Measurements from ENCODE around the gene PAQR4.

The PAQR4 gene

DNA sequence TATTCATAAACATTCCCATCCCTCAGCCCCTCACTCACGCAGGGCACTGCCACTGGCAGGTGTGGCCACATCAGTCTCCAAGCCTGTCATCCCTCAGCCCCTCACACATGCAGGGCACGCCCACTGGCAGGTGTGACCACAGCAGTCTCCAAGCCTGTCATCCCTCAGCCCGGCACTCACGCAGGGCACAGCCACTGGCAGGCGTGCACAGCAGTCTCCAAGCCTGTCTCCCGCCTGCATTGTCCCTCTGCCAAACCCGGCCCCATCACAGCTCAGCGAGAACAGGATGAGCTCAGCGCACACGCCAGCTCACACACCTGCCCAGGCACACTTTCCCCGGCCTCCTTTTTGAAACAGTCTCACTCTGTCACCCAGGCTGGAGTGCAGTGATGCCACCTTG is 16.5 kb upstream of the PAQR4 start:
- no peak overlapping the region for H4K8ac ChIP-seq (ENCODE audit: low read depth, low read length)
- no peak for DNase-seq (ENCODE audit: low spot score)
- no peaks in the 10 kb centered on the region for H3K27me3 ChIP-seq (ENCODE audit: control insufficient read depth in 3 of 3, insufficient read depth in 3 of 3, low read depth in 1 of 3, low read length in 3 of 3)
- no peak overlapping the region for H3K4ac ChIP-seq (ENCODE audit: low read length)
- peak overlapping the region; percentile 89 for H3K14ac ChIP-seq (ENCODE audit: low read length)
- peak overlapping the region; percentile 83 for H3K18ac ChIP-seq (ENCODE audit: low read length)
- H2BK15ac ChIP-seq (ENCODE audit: low read length): no peak overlapping the region
- no peak overlapping the region for H4K91ac ChIP-seq (ENCODE audit: low read depth, low read length, poor library complexity)
- no peak overlapping the region for H2BK5ac ChIP-seq (ENCODE audit: low read length)
- no peak overlapping the region for H2AFZ ChIP-seq (ENCODE audit: low read length)
- peaks cover 0 to 2% of the 10 kb centered on the region in 2 donors for H3K9me3 ChIP-seq (replicated peaks in 1 of 2; ENCODE audit: control insufficient read depth in 2 of 2, insufficient read depth in 1 of 2, low read depth in 1 of 2, low read length in 2 of 2)
- no peak overlapping the region for H2AK5ac ChIP-seq (ENCODE audit: low read depth, low read length)
- H3K27ac ChIP-seq (replicated peaks; ENCODE audit: low read length): no peak overlapping the region
- H3K36me3 ChIP-seq (replicated peaks in 1 of 2; ENCODE audit: control insufficient read depth in 2 of 2, insufficient read depth in 2 of 2, low read length in 2 of 2): peaks cover 2 to 16% of the 10 kb centered on the region in 2 donors
- H2BK120ac ChIP-seq (ENCODE audit: low read depth, low read length): no peak overlapping the region
- H3K79me1 ChIP-seq (ENCODE audit: low read depth, low read length): peaks cover 2% of the 10 kb centered on the region
- WGBS, 2 donors (ENCODE audit: extremely low coverage in 2 of 2, insufficient read length in 2 of 2, insufficient replicate concordance in 1 of 2): no CpG with 5 or more reads among the region's 11 CpGs
- H3K4me1 ChIP-seq (ENCODE audit: control insufficient read depth in 2 of 2, insufficient read depth in 1 of 2, low read depth in 1 of 2, low read length in 2 of 2): peaks cover 0 to 7% of the 10 kb centered on the region in 2 donors
- H2BK12ac ChIP-seq (ENCODE audit: low read length): no peak overlapping the region
- peak overlapping the region; percentile 78 for H3K9ac ChIP-seq (ENCODE audit: low read depth, low read length, poor library complexity)
- H3K4me3 ChIP-seq (ENCODE audit: low read length in 2 of 2): no peak overlapping the region
- H3K4me2 ChIP-seq (ENCODE audit: insufficient read depth, low read length, poor library complexity, severe bottlenecking): no peak overlapping the region
- peak overlapping the region; percentile 83 for H3K23ac ChIP-seq (ENCODE audit: low read depth, low read length, poor library complexity)

DNA sequence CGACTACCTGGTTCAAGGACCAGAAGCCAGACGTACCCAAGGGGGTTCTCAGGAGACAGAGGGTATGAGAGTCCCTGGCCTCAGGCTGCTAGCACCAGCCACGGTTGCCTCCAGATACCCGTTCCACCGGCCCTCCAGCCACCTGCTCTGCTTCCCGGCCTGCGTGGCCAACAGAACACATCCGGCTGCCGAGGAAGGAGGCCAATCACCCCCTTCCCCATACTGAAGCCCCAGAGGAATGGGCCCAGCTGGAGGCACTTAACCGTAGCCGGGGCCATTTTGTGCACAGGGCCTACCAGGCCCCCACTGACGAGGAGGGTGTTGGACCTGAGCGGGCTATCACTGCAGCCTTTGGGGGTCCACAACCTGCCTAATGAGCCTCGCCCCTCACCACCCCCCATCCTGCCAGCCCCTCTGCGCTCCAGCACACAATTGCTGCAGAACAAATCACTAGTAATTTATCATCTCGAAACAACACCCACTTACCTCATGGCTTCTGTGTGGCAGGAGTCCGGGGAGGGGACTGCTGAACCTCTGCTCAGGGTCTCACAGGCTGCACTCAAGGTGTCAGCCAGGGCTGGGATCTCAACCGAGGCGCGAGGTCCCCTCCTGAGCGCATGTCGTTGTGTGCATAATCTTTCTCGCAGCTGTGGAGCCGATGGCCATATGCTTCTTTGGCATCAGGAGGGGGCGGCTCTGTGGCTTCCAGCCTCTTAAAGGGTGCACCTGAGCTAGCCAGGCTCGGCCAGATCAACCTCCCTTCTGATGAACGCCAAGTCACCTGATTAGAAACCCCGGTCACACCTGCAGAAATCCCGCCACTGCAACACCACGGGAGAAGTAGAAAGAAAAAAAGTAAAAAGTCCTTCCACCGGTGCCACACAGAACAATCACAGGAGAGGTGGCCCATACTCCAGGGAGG is 15.2 kb upstream of the PAQR4 start:
- no peak overlapping the region for H2AK5ac ChIP-seq (ENCODE audit: low read depth, low read length)
- no peak overlapping the region for H2BK12ac ChIP-seq (ENCODE audit: low read length)
- no peak for DNase-seq (ENCODE audit: low spot score)
- no peak overlapping the region for H4K91ac ChIP-seq (ENCODE audit: low read depth, low read length, poor library complexity)
- no CpG with 5 or more reads among the region's 31 CpGs for WGBS, 2 donors (ENCODE audit: extremely low coverage in 2 of 2, insufficient read length in 2 of 2, insufficient replicate concordance in 1 of 2)
- H3K4me2 ChIP-seq (ENCODE audit: insufficient read depth, low read length, poor library complexity, severe bottlenecking): no peak overlapping the region
- peaks cover 0 to 7% of the 10 kb centered on the region in 2 donors for H3K4me1 ChIP-seq (ENCODE audit: control insufficient read depth in 2 of 2, insufficient read depth in 1 of 2, low read depth in 1 of 2, low read length in 2 of 2)
- no peak overlapping the region for H3K9ac ChIP-seq (ENCODE audit: low read depth, low read length, poor library complexity)
- no peaks in the 10 kb centered on the region for H3K27me3 ChIP-seq (ENCODE audit: control insufficient read depth in 3 of 3, insufficient read depth in 3 of 3, low read depth in 1 of 3, low read length in 3 of 3)
- no peaks in the 10 kb centered on the region for H3K9me3 ChIP-seq (replicated peaks in 1 of 2; ENCODE audit: control insufficient read depth in 2 of 2, insufficient read depth in 1 of 2, low read depth in 1 of 2, low read length in 2 of 2)
- no peak overlapping the region for H3K14ac ChIP-seq (ENCODE audit: low read length)
- H2BK120ac ChIP-seq (ENCODE audit: low read depth, low read length): no peak overlapping the region
- no peak overlapping the region for H2BK15ac ChIP-seq (ENCODE audit: low read length)
- peaks cover 2% of the 10 kb centered on the region for H3K79me1 ChIP-seq (ENCODE audit: low read depth, low read length)
- no peak overlapping the region for H2BK5ac ChIP-seq (ENCODE audit: low read length)
- no peak overlapping the region for H3K4ac ChIP-seq (ENCODE audit: low read length)
- H4K8ac ChIP-seq (ENCODE audit: low read depth, low read length): no peak overlapping the region
- H3K4me3 ChIP-seq (ENCODE audit: low read length in 2 of 2): no peak overlapping the region
- no peak overlapping the region for H3K27ac ChIP-seq (replicated peaks; ENCODE audit: low read length)
- no peak overlapping the region for H3K23ac ChIP-seq (ENCODE audit: low read depth, low read length, poor library complexity)
- peak overlapping the region; percentile 68 for H2AFZ ChIP-seq (ENCODE audit: low read length)
- peaks cover 2 to 11% of the 10 kb centered on the region in 2 donors for H3K36me3 ChIP-seq (replicated peaks in 1 of 2; ENCODE audit: control insufficient read depth in 2 of 2, insufficient read depth in 2 of 2, low read length in 2 of 2)
- no peak overlapping the region for H3K18ac ChIP-seq (ENCODE audit: low read length)

GRCh38 chr16:2954656-2955381 is 14.3 kb upstream of the PAQR4 start:
- WGBS, 2 donors (ENCODE audit: extremely low coverage in 2 of 2, insufficient read length in 2 of 2, insufficient replicate concordance in 1 of 2): no CpG with 5 or more reads among the region's 26 CpGs
- Histone ChIP-seq H3K4me1 (ENCODE audit: control insufficient read depth in 2 of 2, insufficient read depth in 1 of 2, low read depth in 1 of 2, low read length in 2 of 2) (peaks cover 0 to 7% of the 10 kb centered on the region in 2 donors), H3K27ac (replicated peaks; ENCODE audit: low read length) (no peak overlapping the region), H4K8ac (ENCODE audit: low read depth, low read length) (no peak overlapping the region), H2AFZ (ENCODE audit: low read length) (peak overlapping the region; percentile 72), H3K18ac (ENCODE audit: low read length) (peak overlapping the region; percentile 28), H2AK5ac (ENCODE audit: low read depth, low read length) (peak overlapping the region; percentile 66), H3K4me3 (ENCODE audit: low read length in 2 of 2) (no peak overlapping the region), H3K14ac (ENCODE audit: low read length) (no peak overlapping the region), H4K91ac (ENCODE audit: low read depth, low read length, poor library complexity) (no peak overlapping the region), H3K4ac (ENCODE audit: low read length) (no peak overlapping the region), H3K36me3 (replicated peaks in 1 of 2; ENCODE audit: control insufficient read depth in 2 of 2, insufficient read depth in 2 of 2, low read length in 2 of 2) (peaks cover 0 to 2% of the 10 kb centered on the region in 2 donors), H2BK5ac (ENCODE audit: low read length) (no peak overlapping the region), H3K23ac (ENCODE audit: low read depth, low read length, poor library complexity) (no peak overlapping the region), H2BK120ac (ENCODE audit: low read depth, low read length) (no peak overlapping the region), H3K4me2 (ENCODE audit: insufficient read depth, low read length, poor library complexity, severe bottlenecking) (no peak overlapping the region), H2BK12ac (ENCODE audit: low read length) (no peak overlapping the region), H3K79me1 (ENCODE audit: low read depth, low read length) (peaks cover 2% of the 10 kb centered on the region), H3K9me3 (replicated peaks in 1 of 2; ENCODE audit: control insufficient read depth in 2 of 2, insufficient read depth in 1 of 2, low read depth in 1 of 2, low read length in 2 of 2) (no peaks in the 10 kb centered on the region), H3K27me3 (ENCODE audit: control insufficient read depth in 3 of 3, insufficient read depth in 3 of 3, low read depth in 1 of 3, low read length in 3 of 3) (no peaks in the 10 kb centered on the region), H3K9ac (ENCODE audit: low read depth, low read length, poor library complexity) (no peak overlapping the region), H2BK15ac (ENCODE audit: low read length) (no peak overlapping the region)
- DNase-seq (ENCODE audit: low spot score): no peak

- Histone ChIP-seq H3K27me3 (ENCODE audit: control insufficient read depth in 3 of 3, insufficient read depth in 3 of 3, low read depth in 1 of 3, low read length in 3 of 3) (no peaks in the 10 kb centered on the region), H3K23ac (ENCODE audit: low read depth, low read length, poor library complexity) (no peak overlapping the region), H3K27ac (replicated peaks; ENCODE audit: low read length) (no peak overlapping the region), H2BK12ac (ENCODE audit: low read length) (no peak overlapping the region), H3K9ac (ENCODE audit: low read depth, low read length, poor library complexity) (no peak overlapping the region), H4K8ac (ENCODE audit: low read depth, low read length) (no peak overlapping the region), H3K4me3 (ENCODE audit: low read length in 2 of 2) (no peak overlapping the region), H2AK5ac (ENCODE audit: low read depth, low read length) (peak overlapping the region; percentile 66), H2BK15ac (ENCODE audit: low read length) (no peak overlapping the region), H3K4ac (ENCODE audit: low read length) (no peak overlapping the region), H3K4me2 (ENCODE audit: insufficient read depth, low read length, poor library complexity, severe bottlenecking) (no peak overlapping the region), H2AFZ (ENCODE audit: low read length) (peak overlapping the region; percentile 72), H3K9me3 (replicated peaks in 1 of 2; ENCODE audit: control insufficient read depth in 2 of 2, insufficient read depth in 1 of 2, low read depth in 1 of 2, low read length in 2 of 2) (no peaks in the 10 kb centered on the region), H3K4me1 (ENCODE audit: control insufficient read depth in 2 of 2, insufficient read depth in 1 of 2, low read depth in 1 of 2, low read length in 2 of 2) (peaks cover 0 to 7% of the 10 kb centered on the region in 2 donors), H2BK5ac (ENCODE audit: low read length) (no peak overlapping the region), H3K79me1 (ENCODE audit: low read depth, low read length) (peaks cover 2% of the 10 kb centered on the region), H3K14ac (ENCODE audit: low read length) (no peak overlapping the region), H3K18ac (ENCODE audit: low read length) (no peak overlapping the region), H3K36me3 (replicated peaks in 1 of 2; ENCODE audit: control insufficient read depth in 2 of 2, insufficient read depth in 2 of 2, low read length in 2 of 2) (no peaks in the 10 kb centered on the region), H4K91ac (ENCODE audit: low read depth, low read length, poor library complexity) (no peak overlapping the region), H2BK120ac (ENCODE audit: low read depth, low read length) (no peak overlapping the region)
- WGBS, 2 donors (ENCODE audit: extremely low coverage in 2 of 2, insufficient read length in 2 of 2, insufficient replicate concordance in 1 of 2): no CpG with 5 or more reads among the region's 10 CpGs
- DNase-seq (ENCODE audit: low spot score): no peak
Observed at GRCh38 chr16:2955438-2955778, 13.7 kb upstream of the PAQR4 start.
